Right atrium auricular region (tissue), 2 donors: ENCODE data around the gene SHISAL1. TPM values are rescaled to one million over a fixed set of nuclear protein-coding genes. Genes with fewer than 3 reads are reported as not detected.

Experiments
- DNase-seq: peaks from one replicate; pipeline ENCODE4 v3.0.0-alpha.2; 2019; ENCODE audit warnings: low spot score
- H3K27ac ChIP-seq, 2 donors: fragments of 200-600 bp; sonication (generic); 1 replicate in 1 of 2; 2 replicates in 1 of 2; pipeline ENCODE4 v1.5.1; 2016 to 2019
- H3K27me3 ChIP-seq, 2 donors: fragments of 200-600 bp; sonication (generic); one replicate each; pipeline versions ENCODE4 v1.5.1 to v1.6.0; 2017 to 2019
- H3K36me3 ChIP-seq: fragments of 200-600 bp; sonication (generic); one replicate; pipeline ENCODE4 v1.5.1; 2016
- H3K4me1 ChIP-seq, 2 donors: fragments of 200-600 bp; sonication (generic); one replicate each; pipeline versions ENCODE4 v1.5.1 to v1.6.0; 2017 to 2019
- H3K4me3 ChIP-seq, 2 donors: fragments of 200-600 bp; sonication (generic); 1 replicate in 1 of 2; 2 replicates in 1 of 2; pipeline ENCODE4 v1.5.1; 2017 to 2019; ENCODE audit warnings: mild to moderate bottlenecking in 1 of 2, moderate library complexity in 1 of 2
- H3K9me3 ChIP-seq, 2 donors: fragments of 200-600 bp; sonication (generic); one replicate each; pipeline ENCODE4 v1.5.1; 2019
- CTCF ChIP-seq, 2 donors: fragments of 200-600 bp; sonication (generic); IDR thresholded peaks; one replicate each; pipeline ENCODE4 v1.5.1; 2019; ENCODE audit warnings: antibody characterized with exemption in 2 of 2
- total RNA-seq, 2 donors: library from RNA; depleted of rRNA; stranded (reverse); fragments of >200 nt; gene quantifications; one replicate each; pipeline ENCODE4 v1.1.0, GENCODE V29; 2016

SHISAL1 gene
- total RNA-seq, 2 donors from 2014 or later, result 0.26 to 2.0 TPM

GRCh38 chr22:44313385-44314006 is 745 bp upstream of the SHISAL1 start:
- H3K27ac ChIP-seq, result no peak overlapping the region
- no peaks in the 10 kb centered on the region for H3K36me3 ChIP-seq
- no peak overlapping the region for H3K4me3 ChIP-seq
- H3K27me3 ChIP-seq, result no peaks in the 10 kb centered on the region
- no peak for DNase-seq
- TF ChIP-seq CTCF (IDR thresholded peaks at IDR 0.05), result no peak
- no peaks in the 10 kb centered on the region for H3K4me1 ChIP-seq
- no peaks in the 10 kb centered on the region for H3K9me3 ChIP-seq

- no peak overlapping the region for H3K4me3 ChIP-seq
- H3K9me3 ChIP-seq, result no peaks in the 10 kb centered on the region
- DNase-seq, result no peak
- TF ChIP-seq CTCF (IDR thresholded peaks at IDR 0.05), result no peak
- no peaks in the 10 kb centered on the region for H3K27me3 ChIP-seq
- H3K27ac ChIP-seq, result no peak overlapping the region
- peaks cover 0 to 4% of the 10 kb centered on the region in 2 donors for H3K4me1 ChIP-seq
- H3K36me3 ChIP-seq, result no peaks in the 10 kb centered on the region
Observed at GRCh38 chr22:44311855-44312170, 938 bp downstream of the SHISAL1 start.

GRCh38 chr22:44311104-44311854 is 1.5 kb downstream of the SHISAL1 start:
- no peaks in the 10 kb centered on the region for H3K27me3 ChIP-seq
- H3K9me3 ChIP-seq, result no peaks in the 10 kb centered on the region
- no peak for TF ChIP-seq CTCF (IDR thresholded peaks at IDR 0.05)
- no peaks in the 10 kb centered on the region for H3K36me3 ChIP-seq
- H3K4me1 ChIP-seq, result peaks cover 0 to 4% of the 10 kb centered on the region in 2 donors
- no peak for DNase-seq
- H3K4me3 ChIP-seq, result no peak overlapping the region
- no peak overlapping the region for H3K27ac ChIP-seq

GRCh38 chr22:44309647-44310046 is 3.1 kb downstream of the SHISAL1 start:
- Histone ChIP-seq H3K27me3 (no peaks in the 10 kb centered on the region), H3K36me3 (no peaks in the 10 kb centered on the region), H3K9me3 (no peaks in the 10 kb centered on the region), H3K27ac (no peak overlapping the region), H3K4me3 (no peak overlapping the region), H3K4me1 (peaks cover 0 to 4% of the 10 kb centered on the region in 2 donors)
- DNase-seq, result no peak
- no peak for TF ChIP-seq CTCF (IDR thresholded peaks at IDR 0.05)

GRCh38 chr22:44309137-44309536 is 3.6 kb downstream of the SHISAL1 start:
- TF ChIP-seq CTCF (IDR thresholded peaks at IDR 0.05), result no peak
- no peak overlapping the region for H3K4me3 ChIP-seq
- DNase-seq, result peak; percentile 83
- no peaks in the 10 kb centered on the region for H3K27me3 ChIP-seq
- no peak overlapping the region for H3K27ac ChIP-seq
- no peaks in the 10 kb centered on the region for H3K9me3 ChIP-seq
- peaks cover 0 to 4% of the 10 kb centered on the region in 2 donors for H3K4me1 ChIP-seq
- no peaks in the 10 kb centered on the region for H3K36me3 ChIP-seq
